Left ventricle myocardium superior (tissue), 1 donor: ENCODE results near the gene ZNF273. TPM values are rescaled to one million over a fixed set of nuclear protein-coding genes. Genes with fewer than 3 reads are reported as not detected.
"Not testable (repeated sequence)": the region's sequence is repeated elsewhere in the genome, so short reads cannot be mapped to it uniquely, and the experiment has no call there.

Source experiments
- ATAC-seq: fragments of 200-7000 bp; cut with Tn5 transposase; one replicate; pipeline ENCODE4 v1.9.1; 2020; ENCODE audit warnings: mild to moderate bottlenecking, moderate library complexity
- DNase-seq: peaks from one replicate; pipeline ENCODE4 v3.0.0-alpha.2; 2020
- intact Hi-C: fragments of 100-400 bp; cut with micrococcal nuclease; formaldehyde crosslinking; loops from one replicate; pipeline ENCODE4 v1.11.0; 2022
- total RNA-seq: library from RNA; stranded (reverse); fragmentation: NEBNext Ultra II Directional; extraction: Animal tissue kit (Norgen Biotek cat#: 25700); gene quantifications from one replicate; pipeline ENCODE4 v1.2.1, GENCODE V29; 2021
- donor health status: DM: no; HTN: yes; CAD: no; lungs with severe emphysema.

ZNF273 gene
- total RNA-seq, 1 donor from 2014 or later, result 2.4 TPM

- DNase-seq, intact Hi-C loops, ATAC-seq: not testable (repeated sequence)
Observed at GRCh38 chr7:64928252-64929187, 25.4 kb downstream of the ZNF273 start.

GRCh38 chr7:64934478-64934877 is 31.4 kb downstream of the ZNF273 start:
- ATAC-seq (no peak), DNase-seq (no peak)
- intact Hi-C loops, result no loop called here

- intact Hi-C loops, result no loop called here
- ATAC-seq (no peak), DNase-seq (no peak)
Observed at GRCh38 chr7:64938540-64938939, 35.5 kb downstream of the ZNF273 start.

- intact Hi-C loops, DNase-seq, ATAC-seq: not testable (repeated sequence)
Observed at GRCh38 chr7:64940021-64940420, 36.9 kb downstream of the ZNF273 start.

- intact Hi-C loops, DNase-seq, ATAC-seq: not testable (repeated sequence)
Observed at GRCh38 chr7:64944667-64945502, 41.8 kb downstream of the ZNF273 start.

- DNase-seq (no peak), ATAC-seq (no peak)
- intact Hi-C loops, result no loop called here
Observed at GRCh38 chr7:64945503-64946175, 42.6 kb downstream of the ZNF273 start.

GRCh38 chr7:64946772-64947171 is 43.7 kb downstream of the ZNF273 start:
- DNase-seq, result no peak
- intact Hi-C loops, result no loop called here

GRCh38 chr7:64947252-64948000 is 44.4 kb downstream of the ZNF273 start:
- no peak for DNase-seq

More at GRCh38 chr7:64946772-64947171, 43.7 kb downstream of the ZNF273 start:
- ATAC-seq, result peak; percentile 36

GRCh38 chr7:64948774-64949173 is 45.7 kb downstream of the ZNF273 start:
- intact Hi-C loops, DNase-seq, ATAC-seq: not testable (repeated sequence)

More at GRCh38 chr7:64947252-64948000, 44.4 kb downstream of the ZNF273 start:
- ATAC-seq, result peak; percentile 51
- intact Hi-C loops, result no loop called here

GRCh38 chr7:64950673-64951072 is 47.6 kb downstream of the ZNF273 start:
- not testable (repeated sequence) for ATAC-seq, DNase-seq
- intact Hi-C loops, result loop anchor here (5.0 kb wide), 1 partner anchor 357 kb away; no protein-coding TSS in a partner anchor

GRCh38 chr7:64951250-64951848 is 48.3 kb downstream of the ZNF273 start:
- no peak for DNase-seq
- ATAC-seq, result peak; percentile 45
- intact Hi-C loops, result loop anchor here (5.0 kb wide), 1 partner anchor 356 kb away; no protein-coding TSS in a partner anchor

GRCh38 chr7:64959072-64959747 is 56.1 kb downstream of the ZNF273 start:
- DNase-seq (no peak), ATAC-seq (no peak)
- intact Hi-C loops, result no loop called here

GRCh38 chr7:64965594-64965993 is 62.5 kb downstream of the ZNF273 start:
- intact Hi-C loops, result no loop called here
- no peak for ATAC-seq
- no peak for DNase-seq

- no peak for ATAC-seq
Observed at GRCh38 chr7:64978497-64979203, 75.6 kb downstream of the ZNF273 start.

More at GRCh38 chr7:64978497-64979203, 75.6 kb downstream of the ZNF273 start:
- no peak for DNase-seq
- intact Hi-C loops, result no loop called here
